GM21825 (cell line): Measurements from ENCODE around the gene VPS13D.
"Not testable (repeated sequence)": the region's sequence is repeated elsewhere in the genome, so short reads cannot be mapped to it uniquely, and the experiment has no call there.

ENCODE experiments used
- ATAC-seq: cut with Tn5 transposase; IDR thresholded peaks from one replicate; pipeline ENCODE4 v1.9.1; 2021; ENCODE audit warnings: mild to moderate bottlenecking, moderate library complexity; ENCODE audit not compliant: unreplicated experiment

VPS13D gene

GRCh38 chr1:12359359-12360133 lies 129.7 kb downstream of the VPS13D start:
- no peak for ATAC-seq

GRCh38 chr1:12368646-12369045 lies 138.8 kb downstream of the VPS13D start:
- no peak for ATAC-seq

GRCh38 chr1:12369258-12369657 lies 139.4 kb downstream of the VPS13D start:
- no peak for ATAC-seq

GRCh38 chr1:12370333-12370975 lies 140.6 kb downstream of the VPS13D start:
- no peak for ATAC-seq

GRCh38 chr1:12371053-12371452 lies 141.2 kb downstream of the VPS13D start:
- ATAC-seq = no peak

- no peak for ATAC-seq
Observed at GRCh38 chr1:12372180-12372579, 142.3 kb downstream of the VPS13D start.

GRCh38 chr1:12372761-12373160 lies 142.9 kb downstream of the VPS13D start:
- ATAC-seq = no peak

GRCh38 chr1:12375133-12375829 lies 145.5 kb downstream of the VPS13D start:
- ATAC-seq = no peak

- no peak for ATAC-seq
Observed at GRCh38 chr1:12376236-12377045, 146.6 kb downstream of the VPS13D start.

- ATAC-seq = no peak
Observed at GRCh38 chr1:12380326-12381249, 150.8 kb downstream of the VPS13D start.

GRCh38 chr1:12383001-12383400 lies 153.2 kb downstream of the VPS13D start:
- no peak for ATAC-seq

GRCh38 chr1:12383786-12384185 lies 154.0 kb downstream of the VPS13D start:
- no peak for ATAC-seq

GRCh38 chr1:12384836-12385456 lies 155.1 kb downstream of the VPS13D start:
- no peak for ATAC-seq

- no peak for ATAC-seq
Observed at GRCh38 chr1:12386130-12386529, 156.3 kb downstream of the VPS13D start.

- no peak for ATAC-seq
Observed at GRCh38 chr1:12387641-12388040, 157.8 kb downstream of the VPS13D start.

GRCh38 chr1:12390296-12390695 lies 160.5 kb downstream of the VPS13D start:
- not testable (repeated sequence) for ATAC-seq

GRCh38 chr1:12397462-12398450 lies 167.9 kb downstream of the VPS13D start:
- ATAC-seq = no peak

- ATAC-seq = no peak
Observed at GRCh38 chr1:12398479-12398878, 168.6 kb downstream of the VPS13D start.
